Uterus (tissue), 2 donors: ENCODE data around the gene PARD6A.

Experiments
- CTCF ChIP-seq, 4 experiments: fragments of 200-600 bp in 2 of 4; fragments of 450-650 bp in 2 of 4; sonication (generic) in 2 of 4; IDR thresholded peaks; one replicate each; pipeline ENCODE4 v1.5.1; 2016 to 2019; ENCODE audit warnings: antibody characterized with exemption in 4 of 4, mild to moderate bottlenecking in 2 of 4, moderate library complexity in 1 of 4
- POLR2A ChIP-seq, 2 donors: fragments of 450-650 bp; IDR thresholded peaks; one replicate each; pipeline ENCODE4 v1.6.1; 2016; ENCODE audit warnings: antibody characterized with exemption in 2 of 2, mild to moderate bottlenecking in 1 of 2, moderate library complexity in 1 of 2

GRCh38 chr16:67653789-67654402 lies 6.9 kb upstream of the PARD6A start:
- TF ChIP-seq CTCF (IDR thresholded peaks at IDR 0.05) (no peak), POLR2A (IDR thresholded peaks at IDR 0.05) (no peak)
